Measurements from ENCODE around the gene DSP.

Gene DSP

DNA sequence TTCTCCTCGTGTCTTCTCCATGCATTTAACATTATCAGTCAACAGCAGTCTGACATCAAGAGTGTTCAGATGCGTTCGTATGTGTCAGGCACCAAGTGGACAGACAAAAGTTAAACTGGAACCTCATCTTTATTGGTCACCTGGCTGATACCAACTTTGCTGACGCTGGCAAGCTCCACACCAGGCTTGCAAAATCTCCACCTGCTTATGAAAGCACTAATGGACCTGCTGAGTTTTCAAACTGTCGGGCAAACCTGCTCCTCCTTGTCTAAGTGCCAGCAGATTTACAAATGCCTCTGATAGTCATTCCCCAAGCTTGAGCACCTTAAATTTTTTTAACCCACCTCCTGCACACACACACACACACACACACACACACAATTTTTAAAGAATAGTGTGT lies 27.9 kb upstream of the DSP start:
- Histone ChIP-seq H3K27me3 (ENCODE audit: control insufficient read depth, insufficient read depth, low read length) (no peaks in the 10 kb centered on the region), H3K36me3 (ENCODE audit: control insufficient read depth, insufficient read depth, low read length) (no peaks in the 10 kb centered on the region), H3K4me3 (ENCODE audit: low read length) (no peak overlapping the region), H3K9me3 (ENCODE audit: control insufficient read depth, low read length) (no peaks in the 10 kb centered on the region), H3K4me1 (ENCODE audit: control insufficient read depth, insufficient read depth, low read length) (peaks cover 4% of the 10 kb centered on the region), H3K9ac (ENCODE audit: low read length) (no peak overlapping the region)

DNA sequence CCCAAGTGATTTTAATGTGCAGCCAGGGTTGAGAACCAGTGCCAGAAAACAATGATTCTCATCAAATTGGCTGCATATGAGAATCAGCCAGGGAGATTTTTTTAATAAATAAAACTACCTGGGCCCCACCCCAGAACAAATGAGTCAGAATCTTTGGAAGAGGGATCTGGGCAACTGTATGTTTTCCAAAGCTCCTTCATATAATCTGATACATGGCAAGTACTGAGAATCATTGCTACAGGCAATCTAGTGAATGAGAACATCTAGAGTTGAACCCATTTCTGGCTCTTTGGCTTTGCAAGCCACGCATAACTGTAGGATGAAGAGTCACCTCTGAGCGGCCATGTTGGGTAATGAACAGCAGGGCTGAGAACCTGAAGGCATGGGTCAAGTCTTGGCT lies 26.1 kb upstream of the DSP start:
- H3K4me3 ChIP-seq (ENCODE audit: low read length) = no peak overlapping the region
- H3K36me3 ChIP-seq (ENCODE audit: control insufficient read depth, insufficient read depth, low read length) = no peaks in the 10 kb centered on the region
- H3K9ac ChIP-seq (ENCODE audit: low read length) = no peak overlapping the region
- H3K9me3 ChIP-seq (ENCODE audit: control insufficient read depth, low read length) = no peaks in the 10 kb centered on the region
- peaks cover 4% of the 10 kb centered on the region for H3K4me1 ChIP-seq (ENCODE audit: control insufficient read depth, insufficient read depth, low read length)
- no peaks in the 10 kb centered on the region for H3K27me3 ChIP-seq (ENCODE audit: control insufficient read depth, insufficient read depth, low read length)

DNA sequence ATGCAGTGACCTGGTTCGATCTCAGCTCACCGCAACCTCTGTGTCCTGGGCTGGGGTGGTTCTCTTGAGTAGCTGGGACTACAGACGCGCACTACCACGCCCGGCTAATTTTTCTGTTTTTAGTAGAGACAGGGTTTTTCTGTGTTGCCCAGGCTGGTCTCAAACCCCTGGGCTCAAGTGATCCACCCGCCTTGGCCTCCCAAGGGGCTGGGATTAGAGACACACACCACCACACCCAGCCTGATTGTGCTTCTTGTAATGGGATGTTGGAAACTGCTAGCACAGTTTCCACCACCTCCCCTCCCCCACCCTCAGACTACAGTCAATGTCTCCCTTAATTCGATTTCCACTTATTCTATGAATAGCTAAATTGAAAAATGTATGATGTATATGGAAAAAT lies 22.6 kb upstream of the DSP start:
- no peaks in the 10 kb centered on the region for H3K36me3 ChIP-seq (ENCODE audit: control insufficient read depth, insufficient read depth, low read length)
- H3K9ac ChIP-seq (ENCODE audit: low read length) = no peak overlapping the region
- no peak overlapping the region for H3K4me3 ChIP-seq (ENCODE audit: low read length)
- no peaks in the 10 kb centered on the region for H3K9me3 ChIP-seq (ENCODE audit: control insufficient read depth, low read length)
- no peaks in the 10 kb centered on the region for H3K27me3 ChIP-seq (ENCODE audit: control insufficient read depth, insufficient read depth, low read length)
- no peaks in the 10 kb centered on the region for H3K4me1 ChIP-seq (ENCODE audit: control insufficient read depth, insufficient read depth, low read length)

DNA sequence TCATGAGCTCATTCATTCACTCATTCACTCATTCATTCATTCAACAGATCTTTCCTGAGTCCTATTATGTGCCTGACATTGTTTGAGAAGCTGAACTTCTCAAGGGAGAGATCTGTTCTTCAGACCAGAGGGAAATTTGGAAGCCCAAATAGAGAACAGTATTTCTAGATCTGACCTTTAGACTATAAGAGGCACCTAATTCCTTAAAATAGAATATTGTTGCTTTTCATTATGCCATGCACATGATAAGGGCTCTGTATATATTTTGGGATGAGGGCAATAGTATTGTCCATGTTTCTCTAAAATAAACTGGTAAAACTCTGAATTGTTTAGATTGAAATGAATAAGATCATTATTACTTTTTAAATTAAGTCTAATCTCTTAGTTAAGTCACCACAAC lies 18.6 kb upstream of the DSP start:
- Histone ChIP-seq H3K36me3 (ENCODE audit: control insufficient read depth, insufficient read depth, low read length) (no peaks in the 10 kb centered on the region), H3K9ac (ENCODE audit: low read length) (no peak overlapping the region), H3K4me3 (ENCODE audit: low read length) (no peak overlapping the region), H3K27me3 (ENCODE audit: control insufficient read depth, insufficient read depth, low read length) (no peaks in the 10 kb centered on the region), H3K4me1 (ENCODE audit: control insufficient read depth, insufficient read depth, low read length) (no peaks in the 10 kb centered on the region), H3K9me3 (ENCODE audit: control insufficient read depth, low read length) (no peaks in the 10 kb centered on the region)

DNA sequence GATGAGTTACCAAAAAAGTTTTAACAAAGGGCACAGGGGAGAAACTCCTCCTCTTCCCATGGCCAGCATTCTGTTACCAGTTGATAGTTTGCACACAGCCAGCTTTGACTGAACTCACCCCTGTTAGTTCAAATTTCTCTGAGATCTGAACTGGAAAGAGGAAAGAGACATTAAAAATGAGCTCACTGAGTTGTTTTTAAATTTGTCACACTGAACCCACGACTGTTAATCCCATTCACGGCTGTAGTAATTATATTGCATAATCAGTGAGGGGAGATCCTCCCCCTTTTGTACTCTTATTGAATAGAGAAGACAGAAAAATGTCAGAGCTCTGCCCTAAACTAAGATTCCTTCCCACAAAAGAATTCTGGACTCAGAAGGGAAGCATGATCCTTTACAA lies 17.5 kb upstream of the DSP start:
- no peak overlapping the region for H3K9ac ChIP-seq (ENCODE audit: low read length)
- H3K4me1 ChIP-seq (ENCODE audit: control insufficient read depth, insufficient read depth, low read length) = no peaks in the 10 kb centered on the region
- H3K4me3 ChIP-seq (ENCODE audit: low read length) = no peak overlapping the region
- H3K27me3 ChIP-seq (ENCODE audit: control insufficient read depth, insufficient read depth, low read length) = no peaks in the 10 kb centered on the region
- H3K9me3 ChIP-seq (ENCODE audit: control insufficient read depth, low read length) = no peaks in the 10 kb centered on the region
- no peaks in the 10 kb centered on the region for H3K36me3 ChIP-seq (ENCODE audit: control insufficient read depth, insufficient read depth, low read length)

DNA sequence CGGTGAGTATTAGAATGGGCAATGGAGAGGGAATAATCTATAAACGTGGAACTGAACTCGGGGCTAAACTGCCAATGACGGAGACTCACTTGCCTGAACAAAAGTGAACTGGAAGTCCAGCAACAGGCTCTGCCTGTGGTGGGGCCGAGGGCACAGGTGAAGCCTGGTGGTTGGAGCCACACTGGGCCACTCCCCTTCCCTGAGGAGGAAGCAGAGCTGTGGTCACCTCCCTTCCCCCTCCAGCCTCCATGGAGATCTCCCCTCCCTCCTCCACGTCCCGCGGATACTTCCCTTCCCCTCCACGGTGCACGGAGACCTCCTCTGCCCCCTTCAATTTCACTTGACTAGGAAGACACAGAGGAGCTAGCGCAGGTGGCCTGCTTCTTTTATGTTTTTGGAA lies 14.7 kb upstream of the DSP start:
- no peaks in the 10 kb centered on the region for H3K36me3 ChIP-seq (ENCODE audit: control insufficient read depth, insufficient read depth, low read length)
- H3K4me3 ChIP-seq (ENCODE audit: low read length) = no peak overlapping the region
- no peak overlapping the region for H3K9ac ChIP-seq (ENCODE audit: low read length)
- H3K9me3 ChIP-seq (ENCODE audit: control insufficient read depth, low read length) = no peaks in the 10 kb centered on the region
- no peaks in the 10 kb centered on the region for H3K27me3 ChIP-seq (ENCODE audit: control insufficient read depth, insufficient read depth, low read length)
- no peaks in the 10 kb centered on the region for H3K4me1 ChIP-seq (ENCODE audit: control insufficient read depth, insufficient read depth, low read length)

DNA sequence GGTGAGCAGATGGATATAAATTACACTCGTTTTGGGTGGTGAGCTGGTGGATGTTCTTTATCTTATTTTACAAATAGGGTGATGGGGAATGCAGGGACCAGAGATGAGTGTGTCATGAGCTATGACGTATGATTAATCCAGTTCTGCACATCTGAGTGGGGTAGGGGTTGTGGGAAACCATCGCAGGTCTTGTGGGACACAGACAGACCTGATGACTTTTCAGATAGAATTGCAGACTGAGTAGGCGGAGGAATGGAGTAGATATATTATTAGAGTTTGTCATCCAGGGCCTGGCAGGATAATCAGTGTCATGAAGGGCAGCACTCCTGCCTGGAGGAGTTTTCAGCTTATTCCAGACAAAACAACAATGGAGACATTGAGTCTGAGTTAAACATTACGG lies 12.9 kb upstream of the DSP start:
- no peaks in the 10 kb centered on the region for H3K9me3 ChIP-seq (ENCODE audit: control insufficient read depth, low read length)
- peaks cover 8% of the 10 kb centered on the region for H3K4me1 ChIP-seq (ENCODE audit: control insufficient read depth, insufficient read depth, low read length)
- no peak overlapping the region for H3K9ac ChIP-seq (ENCODE audit: low read length)
- H3K36me3 ChIP-seq (ENCODE audit: control insufficient read depth, insufficient read depth, low read length) = no peaks in the 10 kb centered on the region
- H3K4me3 ChIP-seq (ENCODE audit: low read length) = no peak overlapping the region
- H3K27me3 ChIP-seq (ENCODE audit: control insufficient read depth, insufficient read depth, low read length) = no peaks in the 10 kb centered on the region

DNA sequence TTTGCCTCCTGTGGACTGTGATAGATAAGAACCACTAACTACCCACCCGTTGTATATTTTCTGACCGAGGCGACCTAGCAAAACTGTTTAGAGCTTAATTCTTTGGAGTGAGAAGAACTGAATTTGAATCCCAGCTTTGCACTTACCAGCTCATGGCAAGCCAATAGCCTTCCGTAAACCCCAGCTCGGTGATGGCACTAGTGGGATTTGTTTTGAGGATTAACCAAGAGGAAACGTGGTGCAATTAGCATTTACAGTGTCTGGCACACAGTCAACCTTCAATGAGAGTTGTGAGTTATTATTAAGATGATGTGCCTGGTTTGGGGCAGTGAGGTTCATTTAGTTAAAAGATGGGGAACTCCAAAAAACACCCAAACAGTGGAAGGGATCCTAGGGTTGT lies 12.3 kb upstream of the DSP start:
- no peaks in the 10 kb centered on the region for H3K9me3 ChIP-seq (ENCODE audit: control insufficient read depth, low read length)
- H3K27me3 ChIP-seq (ENCODE audit: control insufficient read depth, insufficient read depth, low read length) = no peaks in the 10 kb centered on the region
- H3K4me3 ChIP-seq (ENCODE audit: low read length) = no peak overlapping the region
- no peak overlapping the region for H3K9ac ChIP-seq (ENCODE audit: low read length)
- H3K36me3 ChIP-seq (ENCODE audit: control insufficient read depth, insufficient read depth, low read length) = no peaks in the 10 kb centered on the region
- H3K4me1 ChIP-seq (ENCODE audit: control insufficient read depth, insufficient read depth, low read length) = peaks cover 8% of the 10 kb centered on the region

DNA sequence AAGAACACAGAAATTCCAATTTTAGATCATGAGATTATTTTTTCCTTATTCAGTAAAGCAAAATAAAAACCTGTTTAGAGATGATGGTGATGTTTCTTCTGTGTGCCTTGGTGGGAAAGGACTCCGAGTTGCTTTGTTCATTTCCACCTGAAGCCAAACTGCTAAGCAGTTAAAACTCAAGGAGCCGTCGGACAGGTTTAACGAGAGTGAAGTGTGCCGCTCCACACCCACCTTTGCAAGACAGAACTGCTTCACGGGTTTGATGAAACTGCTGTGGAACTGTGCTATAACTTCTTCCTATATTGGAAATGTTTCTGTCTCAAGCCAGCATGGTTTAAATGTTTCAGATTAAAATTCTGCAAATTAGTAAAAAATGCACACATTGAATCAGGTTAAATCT lies 9.2 kb upstream of the DSP start:
- Histone ChIP-seq H3K4me1 (ENCODE audit: control insufficient read depth, insufficient read depth, low read length) (peaks cover 8% of the 10 kb centered on the region), H3K27me3 (ENCODE audit: control insufficient read depth, insufficient read depth, low read length) (no peaks in the 10 kb centered on the region), H3K9ac (ENCODE audit: low read length) (no peak overlapping the region)

DNA sequence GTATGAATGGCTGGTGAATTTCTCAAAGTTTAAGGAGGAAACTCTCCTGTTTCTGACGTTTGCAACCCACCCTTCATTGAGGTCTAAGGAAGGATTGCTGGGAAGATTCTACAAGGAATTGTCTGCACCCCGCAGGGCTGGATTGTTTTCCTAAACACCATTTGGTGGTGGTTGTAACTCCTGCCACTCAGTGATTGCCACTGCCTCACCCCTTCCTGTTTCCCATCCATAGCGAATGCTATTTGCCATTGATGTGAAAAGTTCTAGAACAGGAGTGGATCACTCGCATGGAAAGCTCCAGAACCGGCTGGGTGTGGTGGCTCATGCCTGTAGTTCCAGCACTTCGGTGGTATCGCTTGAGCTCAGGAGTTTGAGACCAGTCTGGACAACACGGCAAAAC lies 8.7 kb upstream of the DSP start:
- Histone ChIP-seq H3K27me3 (ENCODE audit: control insufficient read depth, insufficient read depth, low read length) (no peaks in the 10 kb centered on the region), H3K4me3 (ENCODE audit: low read length) (no peak overlapping the region), H3K4me1 (ENCODE audit: control insufficient read depth, insufficient read depth, low read length) (peaks cover 8% of the 10 kb centered on the region), H3K9ac (ENCODE audit: low read length) (no peak overlapping the region), H3K9me3 (ENCODE audit: control insufficient read depth, low read length) (no peaks in the 10 kb centered on the region), H3K36me3 (ENCODE audit: control insufficient read depth, insufficient read depth, low read length) (no peaks in the 10 kb centered on the region)

More for the DNA sequence above, 9.2 kb upstream of the DSP start:
- Histone ChIP-seq H3K36me3 (ENCODE audit: control insufficient read depth, insufficient read depth, low read length) (no peaks in the 10 kb centered on the region), H3K9me3 (ENCODE audit: control insufficient read depth, low read length) (no peaks in the 10 kb centered on the region), H3K4me3 (ENCODE audit: low read length) (no peak overlapping the region)

DNA sequence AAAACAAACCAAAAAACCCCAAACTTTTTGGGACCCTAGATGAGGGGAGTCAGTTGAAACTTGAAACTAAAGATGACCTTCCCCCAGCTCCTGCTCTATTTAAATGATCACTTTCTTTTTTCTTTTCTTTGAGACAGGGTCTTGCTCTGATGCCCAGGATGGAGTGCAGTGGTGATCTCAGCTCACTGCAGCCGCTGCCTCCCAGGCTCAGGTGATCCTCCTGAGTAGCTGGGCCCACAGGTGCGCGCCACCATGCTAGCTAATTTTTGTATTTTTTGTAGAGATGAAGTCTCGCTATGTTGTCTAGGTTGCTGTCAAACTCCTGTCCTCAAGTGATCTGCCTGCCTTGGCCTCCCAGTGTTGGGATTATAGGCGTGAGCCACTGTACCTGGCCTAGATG lies 7.3 kb upstream of the DSP start:
- Histone ChIP-seq H3K9ac (ENCODE audit: low read length) (no peak overlapping the region), H3K27me3 (ENCODE audit: control insufficient read depth, insufficient read depth, low read length) (no peaks in the 10 kb centered on the region), H3K36me3 (ENCODE audit: control insufficient read depth, insufficient read depth, low read length) (no peaks in the 10 kb centered on the region), H3K4me3 (ENCODE audit: low read length) (no peak overlapping the region), H3K4me1 (ENCODE audit: control insufficient read depth, insufficient read depth, low read length) (peaks cover 8% of the 10 kb centered on the region), H3K9me3 (ENCODE audit: control insufficient read depth, low read length) (no peaks in the 10 kb centered on the region)

DNA sequence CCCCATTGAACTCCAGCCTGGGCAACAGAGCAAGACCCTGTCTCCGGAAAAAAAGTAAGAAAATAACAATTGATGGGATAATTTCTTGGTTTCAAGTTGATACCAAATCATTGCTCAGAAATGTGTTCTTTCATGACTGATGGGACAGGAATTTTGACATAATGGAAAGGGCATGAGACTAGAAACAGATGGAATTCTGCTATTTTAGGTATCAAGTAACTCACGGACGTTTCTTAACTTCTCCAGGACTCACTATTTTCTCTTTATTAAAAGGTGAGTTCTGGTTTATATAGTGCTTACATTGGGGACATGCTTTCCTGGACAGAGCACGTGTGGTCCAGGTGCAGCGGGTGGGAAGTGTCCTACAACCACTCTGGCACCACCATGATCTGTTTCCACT lies 6.0 kb upstream of the DSP start:
- H3K9me3 ChIP-seq (ENCODE audit: control insufficient read depth, low read length) = no peaks in the 10 kb centered on the region
- peaks cover 8% of the 10 kb centered on the region for H3K4me1 ChIP-seq (ENCODE audit: control insufficient read depth, insufficient read depth, low read length)
- H3K4me3 ChIP-seq (ENCODE audit: low read length) = no peak overlapping the region
- peaks cover 5% of the 10 kb centered on the region for H3K27me3 ChIP-seq (ENCODE audit: control insufficient read depth, insufficient read depth, low read length)
- H3K9ac ChIP-seq (ENCODE audit: low read length) = no peak overlapping the region
- no peaks in the 10 kb centered on the region for H3K36me3 ChIP-seq (ENCODE audit: control insufficient read depth, insufficient read depth, low read length)

DNA sequence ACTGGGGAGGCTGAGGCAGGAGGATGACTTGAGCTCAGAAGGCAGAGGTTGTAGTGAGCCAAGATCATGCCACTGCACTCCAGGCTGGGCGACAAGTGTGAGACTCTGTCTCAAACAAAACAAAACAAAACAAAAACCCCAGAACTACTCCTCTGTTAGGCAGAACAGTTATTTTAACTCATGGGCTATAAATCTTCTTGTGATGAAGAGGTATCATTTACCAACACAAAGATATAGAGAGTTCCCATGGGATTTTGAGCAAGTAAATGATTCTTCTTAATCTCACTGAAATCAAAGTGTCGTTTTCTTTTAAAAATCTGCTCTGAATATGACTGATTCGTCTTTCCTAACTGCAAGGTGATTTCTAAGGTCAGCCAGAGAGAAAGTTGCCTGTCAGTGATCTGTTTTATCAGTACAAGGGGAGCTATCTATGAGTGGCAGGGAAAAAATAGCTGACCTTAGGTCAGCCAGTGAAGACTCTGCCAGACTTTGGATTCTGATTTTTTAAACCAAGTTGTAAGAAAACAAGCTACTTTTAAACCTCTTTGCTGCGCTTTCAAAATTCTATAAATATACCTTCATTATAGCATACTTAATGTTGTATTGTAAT lies 3.8 kb upstream of the DSP start:
- H3K36me3 ChIP-seq (ENCODE audit: control insufficient read depth, insufficient read depth, low read length) = no peaks in the 10 kb centered on the region
- H3K4me1 ChIP-seq (ENCODE audit: control insufficient read depth, insufficient read depth, low read length) = peaks cover 5% of the 10 kb centered on the region
- peaks cover 13% of the 10 kb centered on the region for H3K27me3 ChIP-seq (ENCODE audit: control insufficient read depth, insufficient read depth, low read length)
- H3K9me3 ChIP-seq (ENCODE audit: control insufficient read depth, low read length) = no peaks in the 10 kb centered on the region
- no peak overlapping the region for H3K4me3 ChIP-seq (ENCODE audit: low read length)
- no peak overlapping the region for H3K9ac ChIP-seq (ENCODE audit: low read length)
